Measurements from ENCODE around the gene MIB2. TPM values are rescaled to one million over a fixed set of nuclear protein-coding genes. Genes with fewer than 3 reads are reported as not detected.

Gene MIB2
- total RNA-seq, 1 experiment from 2014 or later = 74.5 TPM

- TSS peak; percentile 80 for BruUV-seq (replicated peaks)
Measured at GRCh38 chr1:1617516-1617915, 2.2 kb downstream of the MIB2 start.

DNA sequence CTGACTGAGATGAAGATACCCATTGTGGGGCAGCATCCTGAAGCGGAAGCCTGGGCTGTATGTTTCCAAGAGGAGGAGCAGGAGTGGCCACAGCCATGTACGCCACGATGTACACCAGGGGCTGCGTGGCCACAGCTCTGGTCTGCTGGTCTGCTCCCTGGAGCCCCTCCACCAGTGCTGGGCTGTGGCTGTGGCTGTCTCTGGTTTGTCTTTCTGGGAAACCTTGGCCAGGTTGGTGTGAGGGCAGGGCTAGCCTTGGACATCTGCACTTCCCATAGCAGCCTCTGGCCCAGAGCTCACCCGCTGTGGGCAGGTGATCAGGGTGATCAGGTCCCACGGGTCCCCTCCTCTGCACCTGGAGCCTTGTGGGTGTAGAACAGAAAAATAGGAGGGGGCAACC, 2.6 kb downstream of the MIB2 start:
- Histone ChIP-seq H3K4me1 (ENCODE audit: control insufficient read depth, insufficient read depth, low read length) (peaks cover 20% of the 10 kb centered on the region), H3K9me3 (ENCODE audit: control insufficient read depth, insufficient read depth, low read depth, low read length) (no peaks in the 10 kb centered on the region), H3K27ac (ENCODE audit: low read length) (no peak overlapping the region), H3K27me3 (ENCODE audit: control insufficient read depth, insufficient read depth, low read length) (no peaks in the 10 kb centered on the region), H3K36me3 (ENCODE audit: control insufficient read depth, insufficient read depth, low read length) (no peaks in the 10 kb centered on the region), H3K4me3 (ENCODE audit: low read depth in 2 of 2, low read length in 2 of 2) (no peak overlapping the region)
- intact Hi-C loops (cut with micrococcal nuclease; ENCODE audit: unreplicated experiment) (no loop called here), in situ Hi-C loops (cut with HindIII; ENCODE audit: low pct_unique_long_range_greater_than_20kb, low sequenced_read_pairs) (no loop called here)
- no TSS peak for BruUV-seq (replicated peaks)
- ChIA-PET CTCF (no interaction called here), POLR2A (interaction anchor here (0.6 kb wide), 1 partner anchor 63 kb away, joined by 13 read pairs; no protein-coding TSS in a partner anchor)
- DNase-seq (ENCODE audit: low read depth, low spot score) (no peak), ATAC-seq (no peak)
- TF ChIP-seq POLR2AphosphoS5 (IDR thresholded peaks at IDR 0.05; ENCODE audit: low read depth, low read length) (no peak), CTCF (IDR thresholded peaks at IDR 0.05) (no peak), TCF7L2 (IDR thresholded peaks at IDR 0.05; ENCODE audit: low read depth, low read length) (no peak), SIN3A (IDR thresholded peaks at IDR 0.05; ENCODE audit: borderline replicate concordance, insufficient read depth, low read depth, low read length) (no peak)
- TF ChIP-seq, protein P1, sequence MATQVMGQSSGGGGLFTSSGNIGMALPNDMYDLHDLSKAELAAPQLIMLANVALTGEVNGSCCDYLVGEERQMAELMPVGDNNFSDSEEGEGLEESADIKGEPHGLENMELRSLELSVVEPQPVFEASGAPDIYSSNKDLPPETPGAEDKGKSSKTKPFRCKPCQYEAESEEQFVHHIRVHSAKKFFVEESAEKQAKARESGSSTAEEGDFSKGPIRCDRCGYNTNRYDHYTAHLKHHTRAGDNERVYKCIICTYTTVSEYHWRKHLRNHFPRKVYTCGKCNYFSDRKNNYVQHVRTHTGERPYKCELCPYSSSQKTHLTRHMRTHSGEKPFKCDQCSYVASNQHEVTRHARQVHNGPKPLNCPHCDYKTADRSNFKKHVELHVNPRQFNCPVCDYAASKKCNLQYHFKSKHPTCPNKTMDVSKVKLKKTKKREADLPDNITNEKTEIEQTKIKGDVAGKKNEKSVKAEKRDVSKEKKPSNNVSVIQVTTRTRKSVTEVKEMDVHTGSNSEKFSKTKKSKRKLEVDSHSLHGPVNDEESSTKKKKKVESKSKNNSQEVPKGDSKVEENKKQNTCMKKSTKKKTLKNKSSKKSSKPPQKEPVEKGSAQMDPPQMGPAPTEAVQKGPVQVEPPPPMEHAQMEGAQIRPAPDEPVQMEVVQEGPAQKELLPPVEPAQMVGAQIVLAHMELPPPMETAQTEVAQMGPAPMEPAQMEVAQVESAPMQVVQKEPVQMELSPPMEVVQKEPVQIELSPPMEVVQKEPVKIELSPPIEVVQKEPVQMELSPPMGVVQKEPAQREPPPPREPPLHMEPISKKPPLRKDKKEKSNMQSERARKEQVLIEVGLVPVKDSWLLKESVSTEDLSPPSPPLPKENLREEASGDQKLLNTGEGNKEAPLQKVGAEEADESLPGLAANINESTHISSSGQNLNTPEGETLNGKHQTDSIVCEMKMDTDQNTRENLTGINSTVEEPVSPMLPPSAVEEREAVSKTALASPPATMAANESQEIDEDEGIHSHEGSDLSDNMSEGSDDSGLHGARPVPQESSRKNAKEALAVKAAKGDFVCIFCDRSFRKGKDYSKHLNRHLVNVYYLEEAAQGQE (IDR thresholded peaks at IDR 0.05; ENCODE audit: insufficient read depth in 1 of 2, low read depth in 2 of 2, low read length in 1 of 2) = no peak

More at GRCh38 chr1:1617516-1617915, 2.2 kb downstream of the MIB2 start:
- ATAC-seq (no peak), DNase-seq (ENCODE audit: low read depth, low spot score) (no peak)
- Histone ChIP-seq H3K4me3 (ENCODE audit: low read depth in 2 of 2, low read length in 2 of 2) (no peak overlapping the region; a peak in 1 of 4 replicates), H3K36me3 (ENCODE audit: control insufficient read depth, insufficient read depth, low read length) (no peaks in the 10 kb centered on the region), H3K27ac (ENCODE audit: low read length) (no peak overlapping the region), H3K4me1 (ENCODE audit: control insufficient read depth, insufficient read depth, low read length) (peaks cover 20% of the 10 kb centered on the region), H3K27me3 (ENCODE audit: control insufficient read depth, insufficient read depth, low read length) (no peaks in the 10 kb centered on the region), H3K9me3 (ENCODE audit: control insufficient read depth, insufficient read depth, low read depth, low read length) (no peaks in the 10 kb centered on the region)
- in situ Hi-C loops (cut with HindIII; ENCODE audit: low pct_unique_long_range_greater_than_20kb, low sequenced_read_pairs) (no loop called here), intact Hi-C loops (cut with micrococcal nuclease; ENCODE audit: unreplicated experiment) (no loop called here)
- POLR2A ChIA-PET = interaction anchor here (0.6 kb wide), 1 partner anchor 63 kb away, joined by 13 read pairs; no protein-coding TSS in a partner anchor
- TF ChIP-seq SIN3A (IDR thresholded peaks at IDR 0.05; ENCODE audit: borderline replicate concordance, insufficient read depth, low read depth, low read length) (no peak), TCF7L2 (IDR thresholded peaks at IDR 0.05; ENCODE audit: low read depth, low read length) (no peak), POLR2AphosphoS5 (IDR thresholded peaks at IDR 0.05; ENCODE audit: low read depth, low read length) (no peak), CTCF (IDR thresholded peaks at IDR 0.05) (no peak)
- TF ChIP-seq, protein P1 (IDR thresholded peaks at IDR 0.05; ENCODE audit: insufficient read depth in 1 of 2, low read depth in 2 of 2, low read length in 1 of 2) = no peak
- CTCF ChIA-PET = no interaction called here
